OCI-LY7 (cell line): Measurements from ENCODE around the gene FAM181A. TPM values are rescaled to one million over a fixed set of nuclear protein-coding genes. Genes with fewer than 3 reads are reported as not detected.

ENCODE experiments used
- BruUV-seq: library from RNA; stranded (reverse); fragments of 400-500 nt; replicated peaks from 2 replicates; lab custom pipeline; 2021; lab: Mats Ljungman, UMichigan
- CTCF ChIA-PET: fragments of 300-600 bp; sonication (Branson Sonifier 250); formaldehyde crosslinking; loops from one replicate; lab custom pipeline; 2022; ENCODE audit warnings: antibody characterized with exemption; ENCODE audit not compliant: unreplicated experiment; lab: Charles Lee
- POLR2A ChIA-PET: fragments of 300-600 bp; sonication (Branson Sonifier 250); formaldehyde crosslinking; loops from one replicate; lab custom pipeline; 2022; ENCODE audit warnings: antibody characterized with exemption; lab: Charles Lee
- DNase-seq: peaks from one replicate; pipeline ENCODE4 v3.0.0-alpha.2; 2015; ENCODE audit warnings: low spot score
- H2AFZ ChIP-seq: fragments of 200-600 bp; sonication (generic), shearing (Covaris generic); 2 replicates; pipeline ENCODE4 v1.6.1; 2014; ENCODE audit warnings: mild to moderate bottlenecking, antibody characterized with exemption, low read length, moderate library complexity
- H3K27ac ChIP-seq: fragments of 200-600 bp; sonication (generic); 2 replicates; pipeline ENCODE4 v1.5.1; 2014; ENCODE audit warnings: mixed run types, low read depth, mild to moderate bottlenecking, moderate library complexity, low read length, inconsistent platforms; ENCODE audit not compliant: poor library complexity, severe bottlenecking
- H3K36me3 ChIP-seq: fragments of 200-600 bp; sonication (generic); 2 replicates; pipeline ENCODE4 v1.6.1; 2014; ENCODE audit warnings: mild to moderate bottlenecking, antibody characterized with exemption, low read length, moderate library complexity, mixed read lengths; ENCODE audit not compliant: insufficient read depth
- H3K4me1 ChIP-seq: fragments of 200-600 bp; sonication (generic); 2 replicates; pipeline ENCODE4 v1.5.1; 2014; ENCODE audit warnings: mild to moderate bottlenecking, low read length; ENCODE audit not compliant: insufficient read depth, poor library complexity, severe bottlenecking
- H3K4me2 ChIP-seq: fragments of 200-600 bp; sonication (generic); 2 replicates; pipeline ENCODE4 v1.6.1; 2014; ENCODE audit warnings: mild to moderate bottlenecking, low read length
- H3K4me3 ChIP-seq: fragments of 200-600 bp; sonication (generic); 2 replicates; pipeline ENCODE4 v1.5.1; 2014; ENCODE audit warnings: mild to moderate bottlenecking, low read depth, low read length; ENCODE audit not compliant: poor library complexity, severe bottlenecking
- H3K79me2 ChIP-seq: fragments of 200-600 bp; sonication (generic); 2 replicates; pipeline ENCODE4 v1.6.1; 2016; ENCODE audit warnings: low read depth, mild to moderate bottlenecking, low read length, moderate library complexity, mixed read lengths; ENCODE audit not compliant: insufficient read depth
- H3K9me2 ChIP-seq: fragments of 200-600 bp; sonication (generic); 2 replicates; pipeline ENCODE4 v1.6.1; 2016; ENCODE audit warnings: mild to moderate bottlenecking, low read length, mixed read lengths; ENCODE audit not compliant: insufficient read depth
- H3K9me3 ChIP-seq: fragments of 200-600 bp; sonication (generic); 2 replicates; pipeline ENCODE4 v1.6.1; 2014; ENCODE audit warnings: mild to moderate bottlenecking, mixed run types, low read length, mixed read lengths
- H4K20me1 ChIP-seq: fragments of 200-600 bp; sonication (generic); 2 replicates; pipeline ENCODE4 v1.6.1; 2014; ENCODE audit warnings: mild to moderate bottlenecking, antibody characterized with exemption, low read length, moderate library complexity, mixed read lengths; ENCODE audit not compliant: insufficient read depth
- EZH2phosphoT487 ChIP-seq: fragments of 200-600 bp; sonication (generic); IDR thresholded peaks from 2 replicates; pipeline ENCODE4 v1.6.1; 2018; ENCODE audit warnings: low read depth, borderline replicate concordance, mild to moderate bottlenecking, mixed run types, antibody characterized with exemption, low read length, moderate library complexity, mixed read lengths
- intact Hi-C: fragments of 100-400 bp; cut with micrococcal nuclease; formaldehyde crosslinking; loops from one replicate; pipeline ENCODE4 v1.10.0; 2022; ENCODE audit not compliant: unreplicated experiment
- total RNA-seq, 2 experiments: library from RNA; depleted of rRNA in 1 of 2; stranded (reverse); fragments of >200 nt in 1 of 2; shearing (Covaris generic) in 1 of 2; gene quantifications; 2 replicates each; pipeline ENCODE4 v1.2.3, GENCODE V29; 2014 to 2022
- TF ChIP-seq, protein P1 (sequence below): fragments of 200-600 bp; sonication (generic); conservative IDR thresholded peaks from 2 replicates; pipeline ENCODE4 v1.5.1; 2014; ENCODE audit warnings: mild to moderate bottlenecking, antibody characterized with exemption, low read length, moderate library complexity, mixed read lengths

The FAM181A gene
- total RNA-seq, 2 experiments from 2014 or later = not detected

DNA sequence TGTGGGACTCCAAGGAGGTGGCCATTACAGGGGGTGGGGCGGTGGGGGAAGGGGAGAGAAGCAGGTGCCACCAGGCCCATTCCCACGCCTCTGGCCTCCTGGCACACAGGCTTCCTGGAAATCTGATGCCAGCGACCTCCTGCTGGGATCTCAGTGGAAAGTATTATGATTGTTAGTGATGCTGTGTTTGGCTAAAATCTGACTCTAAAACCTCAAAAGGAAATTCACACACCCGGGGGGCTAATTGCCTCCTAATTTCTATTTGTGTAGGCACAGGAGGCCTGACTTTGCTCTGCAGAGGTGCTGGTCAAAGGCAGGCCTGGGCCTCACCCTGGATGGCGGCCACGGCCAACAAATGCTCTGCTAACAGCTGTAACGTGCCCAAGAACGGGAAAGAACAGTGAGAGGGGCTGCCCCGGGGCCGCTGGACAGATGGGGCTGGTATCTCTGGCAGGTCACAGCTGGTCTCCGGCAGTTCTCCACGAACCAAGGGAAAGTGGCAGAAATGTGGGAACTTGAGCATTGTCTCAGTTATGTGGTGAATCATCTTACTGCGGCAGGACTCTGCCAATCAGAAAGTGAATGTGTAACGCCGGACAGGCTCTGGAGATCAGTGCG is 14.3 kb downstream of the FAM181A start:
- intact Hi-C loops = no loop called here
- DNase-seq = no peak
- Histone ChIP-seq H2AFZ (no peak overlapping the region), H4K20me1 (no peaks in the 10 kb centered on the region), H3K9me2 (no peaks in the 10 kb centered on the region), H3K4me1 (peaks cover 6% of the 10 kb centered on the region), H3K4me3 (no peak overlapping the region), H3K79me2 (no peaks in the 10 kb centered on the region), H3K4me2 (no peak overlapping the region), H3K36me3 (peaks cover 38% of the 10 kb centered on the region; the same call in 1 of the 2 replicates), H3K9me3 (no peaks in the 10 kb centered on the region), H3K27ac (no peak overlapping the region)
- no peak for TF ChIP-seq EZH2phosphoT487
- TF ChIP-seq, protein P1, sequence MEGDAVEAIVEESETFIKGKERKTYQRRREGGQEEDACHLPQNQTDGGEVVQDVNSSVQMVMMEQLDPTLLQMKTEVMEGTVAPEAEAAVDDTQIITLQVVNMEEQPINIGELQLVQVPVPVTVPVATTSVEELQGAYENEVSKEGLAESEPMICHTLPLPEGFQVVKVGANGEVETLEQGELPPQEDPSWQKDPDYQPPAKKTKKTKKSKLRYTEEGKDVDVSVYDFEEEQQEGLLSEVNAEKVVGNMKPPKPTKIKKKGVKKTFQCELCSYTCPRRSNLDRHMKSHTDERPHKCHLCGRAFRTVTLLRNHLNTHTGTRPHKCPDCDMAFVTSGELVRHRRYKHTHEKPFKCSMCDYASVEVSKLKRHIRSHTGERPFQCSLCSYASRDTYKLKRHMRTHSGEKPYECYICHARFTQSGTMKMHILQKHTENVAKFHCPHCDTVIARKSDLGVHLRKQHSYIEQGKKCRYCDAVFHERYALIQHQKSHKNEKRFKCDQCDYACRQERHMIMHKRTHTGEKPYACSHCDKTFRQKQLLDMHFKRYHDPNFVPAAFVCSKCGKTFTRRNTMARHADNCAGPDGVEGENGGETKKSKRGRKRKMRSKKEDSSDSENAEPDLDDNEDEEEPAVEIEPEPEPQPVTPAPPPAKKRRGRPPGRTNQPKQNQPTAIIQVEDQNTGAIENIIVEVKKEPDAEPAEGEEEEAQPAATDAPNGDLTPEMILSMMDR = no peak
- BruUV-seq = no TSS peak
- POLR2A ChIA-PET = interaction anchor here (0.6 to 1.9 kb wide), 5 partner anchors 11 to 77 kb away, joined by 3 to 7 read pairs (median 4); no protein-coding TSS in a partner anchor
- CTCF ChIA-PET = interaction anchor here (0.6 to 1.0 kb wide), 2 partner anchors 45 to 59 kb away, joined by 3 to 4 read pairs; no protein-coding TSS in a partner anchor

DNA sequence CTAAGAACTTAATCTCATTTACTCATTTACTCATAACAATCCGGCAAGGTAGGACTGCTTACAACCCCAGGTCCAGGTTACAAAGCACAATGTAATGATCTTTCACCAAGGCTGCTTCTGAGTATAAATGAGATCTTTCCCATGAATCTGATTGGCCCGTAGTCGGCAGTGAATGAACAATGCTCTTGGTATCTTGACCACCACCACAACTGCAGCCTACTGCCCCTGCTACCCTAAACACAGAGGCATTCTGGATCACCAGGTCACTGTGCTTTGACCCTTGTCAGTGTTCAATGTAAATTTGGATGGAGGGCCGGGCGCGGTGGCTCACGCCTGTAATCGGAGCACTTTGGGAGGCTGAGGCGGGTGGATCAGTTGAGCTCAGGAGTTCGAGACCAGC is 15.9 kb downstream of the FAM181A start:
- Histone ChIP-seq H3K4me1 (peaks cover 6% of the 10 kb centered on the region), H3K9me3 (no peaks in the 10 kb centered on the region), H3K27ac (no peak overlapping the region), H3K36me3 (peaks cover 36% of the 10 kb centered on the region; the same call in 1 of the 2 replicates), H4K20me1 (no peaks in the 10 kb centered on the region), H2AFZ (no peak overlapping the region), H3K4me3 (no peak overlapping the region), H3K79me2 (no peaks in the 10 kb centered on the region), H3K4me2 (no peak overlapping the region), H3K9me2 (no peaks in the 10 kb centered on the region)
- intact Hi-C loops = no loop called here
- TF ChIP-seq, protein P1 = no peak
- TF ChIP-seq EZH2phosphoT487 = no peak
- ChIA-PET POLR2A (interaction anchor here (0.8 to 1.3 kb wide), 3 partner anchors 10 to 41 kb away, joined by 3 to 4 read pairs (median 3); no protein-coding TSS in a partner anchor), CTCF (interaction anchor here (2.0 kb wide), 1 partner anchor 28 kb away, joined by 4 read pairs; no protein-coding TSS in a partner anchor)
- no peak for DNase-seq
- no TSS peak for BruUV-seq

GRCh38 chr14:93943930-93944329 is 16.8 kb downstream of the FAM181A start:
- BruUV-seq = TSS peak; percentile 24
- H3K4me3 ChIP-seq = no peak overlapping the region
- H3K79me2 ChIP-seq = no peaks in the 10 kb centered on the region
- H3K9me2 ChIP-seq = no peaks in the 10 kb centered on the region
- H3K36me3 ChIP-seq = peaks cover 34% of the 10 kb centered on the region; the same call in 1 of the 2 replicates
- DNase-seq = no peak
- peaks cover 6% of the 10 kb centered on the region for H3K4me1 ChIP-seq
- H2AFZ ChIP-seq = no peak overlapping the region
- TF ChIP-seq EZH2phosphoT487 = no peak
- TF ChIP-seq, protein P1 = no peak
- no peak overlapping the region for H3K27ac ChIP-seq
- no peaks in the 10 kb centered on the region for H4K20me1 ChIP-seq
- intact Hi-C loops = no loop called here
- no peaks in the 10 kb centered on the region for H3K9me3 ChIP-seq
- POLR2A ChIA-PET = interaction anchor here (0.7 to 1.0 kb wide), 2 partner anchors 12 to 40 kb away, joined by 3 to 4 read pairs; no protein-coding TSS in a partner anchor
- CTCF ChIA-PET = interaction anchor here (0.6 to 2.0 kb wide), 2 partner anchors 27 to 80 kb away, joined by 3 to 4 read pairs; no protein-coding TSS in a partner anchor
- H3K4me2 ChIP-seq = no peak overlapping the region
